PC-9 (cell line): Measurements from ENCODE around the gene ETV6.

Experiments
- EZH2 ChIP-seq: fragments of 200-600 bp; sonication (generic); IDR thresholded peaks from 2 replicates; pipeline ENCODE4 v1.8.0; 2017; ENCODE audit warnings: antibody characterized with exemption, low read depth
- TF ChIP-seq, protein P1 (sequence below): fragments of 200-600 bp; sonication (generic); conservative IDR thresholded peaks from 2 replicates; pipeline ENCODE4 v1.6.1; 2017; ENCODE audit warnings: mixed run types, antibody characterized with exemption, mild to moderate bottlenecking, moderate library complexity

DNA sequence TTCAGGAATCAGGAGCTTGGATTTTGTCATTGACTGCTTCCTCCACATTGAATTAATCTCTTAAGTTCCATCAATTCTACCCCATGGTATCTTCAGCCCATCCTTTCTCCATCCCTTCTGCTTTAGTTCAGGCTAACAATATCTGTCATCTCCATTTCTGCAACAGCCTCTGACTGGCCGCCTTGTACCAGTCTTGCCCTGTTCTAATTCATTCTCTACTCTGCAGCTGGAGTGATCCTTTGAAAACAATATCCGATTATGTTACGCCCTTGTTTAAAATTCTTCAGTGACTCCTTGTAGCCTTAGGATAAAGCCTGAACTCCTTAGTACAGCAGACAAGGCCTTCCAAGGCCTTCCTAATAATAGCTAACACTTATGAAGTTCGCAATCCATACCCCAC lies 170.2 kb downstream of the ETV6 start:
- TF ChIP-seq, protein P1, sequence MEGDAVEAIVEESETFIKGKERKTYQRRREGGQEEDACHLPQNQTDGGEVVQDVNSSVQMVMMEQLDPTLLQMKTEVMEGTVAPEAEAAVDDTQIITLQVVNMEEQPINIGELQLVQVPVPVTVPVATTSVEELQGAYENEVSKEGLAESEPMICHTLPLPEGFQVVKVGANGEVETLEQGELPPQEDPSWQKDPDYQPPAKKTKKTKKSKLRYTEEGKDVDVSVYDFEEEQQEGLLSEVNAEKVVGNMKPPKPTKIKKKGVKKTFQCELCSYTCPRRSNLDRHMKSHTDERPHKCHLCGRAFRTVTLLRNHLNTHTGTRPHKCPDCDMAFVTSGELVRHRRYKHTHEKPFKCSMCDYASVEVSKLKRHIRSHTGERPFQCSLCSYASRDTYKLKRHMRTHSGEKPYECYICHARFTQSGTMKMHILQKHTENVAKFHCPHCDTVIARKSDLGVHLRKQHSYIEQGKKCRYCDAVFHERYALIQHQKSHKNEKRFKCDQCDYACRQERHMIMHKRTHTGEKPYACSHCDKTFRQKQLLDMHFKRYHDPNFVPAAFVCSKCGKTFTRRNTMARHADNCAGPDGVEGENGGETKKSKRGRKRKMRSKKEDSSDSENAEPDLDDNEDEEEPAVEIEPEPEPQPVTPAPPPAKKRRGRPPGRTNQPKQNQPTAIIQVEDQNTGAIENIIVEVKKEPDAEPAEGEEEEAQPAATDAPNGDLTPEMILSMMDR = no peak
- TF ChIP-seq EZH2 = no peak
